Measurements from ENCODE around the gene NR6A1.

- TF ChIP-seq CTCF (tag by site-specific recombination; IDR thresholded peaks at IDR 0.05) (no peak), ZNF18 (tag by site-specific recombination; IDR thresholded peaks at IDR 0.05) (no peak), RBAK (tag by site-specific recombination; IDR thresholded peaks at IDR 0.05) (no peak), ZNF777 (tag by site-specific recombination; IDR thresholded peaks at IDR 0.05; ENCODE audit: borderline replicate concordance) (no peak), ZSCAN5A (tag by site-specific recombination; IDR thresholded peaks at IDR 0.05) (no peak), ZNF324 (tag by site-specific recombination; IDR thresholded peaks at IDR 0.05) (no peak), PRDM2 (tag by site-specific recombination; IDR thresholded peaks at IDR 0.05; ENCODE audit: borderline replicate concordance) (no peak), ZXDB (tag by site-specific recombination; IDR thresholded peaks at IDR 0.05) (no peak), ZNF514 (tag by site-specific recombination; IDR thresholded peaks at IDR 0.05) (no peak), ZNF510 (tag by site-specific recombination; IDR thresholded peaks at IDR 0.05; ENCODE audit: insufficient replicate concordance) (no peak), PRDM4 (tag by site-specific recombination; IDR thresholded peaks at IDR 0.05) (no peak), GLI2 (tag by site-specific recombination; IDR thresholded peaks at IDR 0.05; ENCODE audit: borderline replicate concordance, low read depth) (no peak), ZBTB7A (tag by site-specific recombination; IDR thresholded peaks at IDR 0.05; ENCODE audit: low read depth) (no peak), TCF7L2 (IDR thresholded peaks at IDR 0.05; ENCODE audit: borderline replicate concordance, low read depth, low read length) (no peak)
Measured at GRCh38 chr9:124815601-124816000, 44.5 kb upstream of the NR6A1 start.

Measured in HEK293 (cell line).